Esophagus muscularis mucosa (tissue), 4 donors: ENCODE results near the gene CUL5. TPM values are rescaled to one million over a fixed set of nuclear protein-coding genes. Genes with fewer than 3 reads are reported as not detected.
"Not testable (repeated sequence)": the region's sequence is repeated elsewhere in the genome, so short reads cannot be mapped to it uniquely, and the experiment has no call there.

Experiments used
- DNase-seq: peaks from one replicate; pipeline ENCODE4 v3.0.0-alpha.2; 2017; ENCODE audit errors: extremely low spot score
- H3K27ac ChIP-seq, 4 donors: fragments of 200-600 bp; sonication (generic); replicated peaks in 1 of 4; 1 replicate in 3 of 4; 2 replicates in 1 of 4; pipeline ENCODE4 v1.5.1; 2016 to 2019; ENCODE audit warnings: mild to moderate bottlenecking in 1 of 4
- H3K27me3 ChIP-seq, 4 donors: fragments of 200-600 bp; sonication (generic); one replicate each; pipeline versions ENCODE4 v1.5.1 to v1.6.0; 2016 to 2019
- H3K36me3 ChIP-seq, 4 donors: fragments of 200-600 bp; sonication (generic); one replicate each; pipeline ENCODE4 v1.5.1; 2016 to 2019
- H3K4me1 ChIP-seq, 4 donors: fragments of 200-600 bp; sonication (generic); one replicate each; pipeline ENCODE4 v1.5.1; 2016 to 2019
- H3K4me3 ChIP-seq, 4 donors: fragments of 200-600 bp; sonication (generic); 1 replicate in 2 of 4; 2 replicates in 2 of 4; pipeline ENCODE4 v1.5.1; 2016 to 2019; ENCODE audit warnings: mild to moderate bottlenecking in 4 of 4, moderate library complexity in 1 of 4
- H3K9me3 ChIP-seq, 4 donors: fragments of 200-600 bp; sonication (generic); 1 replicate in 3 of 4; 2 replicates in 1 of 4; pipeline ENCODE4 v1.5.1; 2016 to 2019
- CTCF ChIP-seq, 3 experiments: fragments of 200-600 bp in 2 of 3; fragments of 450-650 bp in 1 of 3; sonication (generic) in 2 of 3; IDR thresholded peaks; one replicate each; pipeline ENCODE4 v1.5.1; 2017 to 2019; ENCODE audit warnings: antibody characterized with exemption in 3 of 3, mild to moderate bottlenecking in 2 of 3, moderate library complexity in 1 of 3
- EP300 ChIP-seq: sonication (generic); formaldehyde crosslinking; IDR thresholded peaks from one replicate; pipeline ENCODE4 v1.6.1; 2017; ENCODE audit warnings: antibody characterized with exemption
- POLR2A ChIP-seq: fragments of 450-650 bp; IDR thresholded peaks from one replicate; pipeline ENCODE4 v1.6.1; 2017; ENCODE audit warnings: antibody characterized with exemption, moderate library complexity, mild to moderate bottlenecking, low read depth
- POLR2AphosphoS5 ChIP-seq, 2 donors: sonication (generic); formaldehyde crosslinking; IDR thresholded peaks; one replicate each; pipeline ENCODE4 v1.6.1; 2017; ENCODE audit warnings: antibody characterized with exemption in 2 of 2
- WGBS: methylation state at CpG from one replicate; pipeline ENCODE4 v1.1.5; 2018; 5-methylcytosine and 5-hydroxymethylcytosine counted together
- intact Hi-C: fragments of 100-400 bp; cut with DNase I; formaldehyde crosslinking; loops from one replicate; pipeline ENCODE4 v1.15.1; 2023
- total RNA-seq, 4 donors: library from RNA; depleted of rRNA; stranded (reverse); fragments of >200 nt; gene quantifications; one replicate each; pipeline versions ENCODE4 v1.1.0 to v1.2.1, GENCODE V29; 2016

The CUL5 gene
- total RNA-seq, 4 donors from 2014 or later = 23.4 to 28.1 (median 26.3) TPM

GRCh38 chr11:108112057-108112456 lies 103.4 kb downstream of the CUL5 start:
- Histone ChIP-seq H3K9me3 (no peaks in the 10 kb centered on the region), H3K27me3 (no peaks in the 10 kb centered on the region), H3K27ac (no peak overlapping the region), H3K4me1 (peaks cover 15 to 20% (median 18%) of the 10 kb centered on the region in 4 donors), H3K4me3 (no peak overlapping the region), H3K36me3 (peaks cover 0 to 18% (median 1%) of the 10 kb centered on the region in 4 donors)
- TF ChIP-seq POLR2A (no peak), POLR2AphosphoS5 (IDR thresholded peaks at IDR 0.05) (no peak), EP300 (no peak), CTCF (IDR thresholded peaks at IDR 0.05) (no peak)
- intact Hi-C loops = loop anchor here (10.0 kb wide), 1 partner anchor 553 kb away; the partner anchor contains the start of gene DDX10
- 94% methylated on average over 2 of the region's 2 CpGs for WGBS
- DNase-seq = peak; percentile 39

GRCh38 chr11:108115500-108116140 lies 106.9 kb downstream of the CUL5 start:
- Histone ChIP-seq H3K27ac (peak overlapping the region; percentile 75 to 80 (median 78)), H3K4me1 (peaks cover 15 to 25% (median 20%) of the 10 kb centered on the region in 4 donors), H3K36me3 (peaks cover 0 to 3% (median under 1%) of the 10 kb centered on the region in 4 donors), H3K27me3 (no peaks in the 10 kb centered on the region), H3K9me3 (no peaks in the 10 kb centered on the region), H3K4me3 (no peak overlapping the region)
- intact Hi-C loops = loop anchor here (10.0 kb wide), 1 partner anchor 549 kb away; the partner anchor contains the start of gene DDX10
- DNase-seq = peak; percentile 97
- 20% methylated on average over 5 of the region's 5 CpGs for WGBS
- TF ChIP-seq POLR2AphosphoS5 (IDR thresholded peaks at IDR 0.05) = peak; percentile 64 to 84
- TF ChIP-seq EP300 = no peak

DNA sequence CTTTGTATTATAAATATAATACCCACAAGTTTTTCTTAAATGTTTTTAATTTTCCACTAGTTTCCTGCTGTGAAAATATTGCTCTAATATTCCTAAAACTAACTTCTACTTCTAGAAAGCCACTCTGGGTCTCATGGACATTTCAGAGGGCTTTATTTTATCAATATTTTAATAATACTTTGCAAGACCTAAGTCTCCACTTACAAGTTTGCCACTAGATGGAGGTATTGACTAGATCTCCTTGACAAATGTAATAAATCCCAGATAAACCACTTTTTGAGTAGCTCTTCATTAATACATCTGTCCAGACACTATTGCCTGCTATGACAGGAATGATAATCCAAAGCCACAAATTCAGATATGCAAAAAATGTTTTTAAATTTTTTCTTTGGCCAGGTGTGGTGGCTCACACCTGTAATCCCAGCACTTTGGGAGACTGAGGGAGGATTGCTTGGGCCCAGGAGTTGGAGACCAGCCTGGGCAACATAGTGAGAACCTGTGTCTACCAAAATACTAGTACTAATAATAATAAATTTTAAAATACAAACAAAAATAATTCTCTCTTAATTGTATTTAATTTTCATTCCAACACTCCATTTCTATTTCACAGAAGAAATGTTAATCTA lies 109.2 kb downstream of the CUL5 start:
- DNase-seq = no peak
- no peak overlapping the region for H3K4me3 ChIP-seq
- H3K4me1 ChIP-seq = peaks cover 26 to 39% (median 36%) of the 10 kb centered on the region in 4 donors
- no peaks in the 10 kb centered on the region for H3K9me3 ChIP-seq
- intact Hi-C loops = loop anchor here (10.0 kb wide), 1 partner anchor 547 kb away; the partner anchor contains the start of gene DDX10
- H3K27me3 ChIP-seq = no peaks in the 10 kb centered on the region
- H3K27ac ChIP-seq = no peak overlapping the region
- TF ChIP-seq CTCF (IDR thresholded peaks at IDR 0.05) = peak; percentile 44 to 65 (median 45)
- no peak for TF ChIP-seq POLR2AphosphoS5 (IDR thresholded peaks at IDR 0.05)
- no peak for TF ChIP-seq POLR2A
- TF ChIP-seq EP300 = no peak
- no peaks in the 10 kb centered on the region for H3K36me3 ChIP-seq

DNA sequence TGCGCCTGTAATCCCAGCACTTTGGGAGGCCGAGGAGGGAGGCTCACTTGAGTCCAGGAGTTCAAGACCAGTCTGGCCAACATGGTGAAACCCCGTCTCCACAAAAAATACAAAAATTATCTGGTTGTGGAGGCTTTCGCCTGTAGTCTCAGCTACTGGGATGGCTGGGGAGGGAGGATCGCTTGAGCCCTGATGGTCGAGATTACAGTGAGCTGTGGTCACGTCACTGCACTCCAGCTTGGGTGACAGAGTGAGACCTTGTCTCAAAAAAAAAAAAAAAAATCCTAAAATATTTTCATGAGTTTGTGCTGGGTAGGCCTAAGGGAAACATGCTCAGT lies 112.2 kb downstream of the CUL5 start:
- intact Hi-C loops = loop anchor here (2.0 kb wide), 1 partner anchor 102 kb away; the partner anchor contains the start of genes ATM and NPAT
- not testable (repeated sequence) for DNase-seq, H3K9me3 ChIP-seq, H3K36me3 ChIP-seq, H3K27me3 ChIP-seq
- WGBS = 63% methylated on average over 7 of the region's 7 CpGs
- Histone ChIP-seq H3K27ac (peak overlapping the region; percentile 90 to 98 (median 98)), H3K4me1 (peaks cover 35 to 49% (median 47%) of the 10 kb centered on the region in 4 donors), H3K4me3 (peak overlapping the region; percentile 68 to 90 (median 90))

GRCh38 chr11:108121274-108122155 lies 112.8 kb downstream of the CUL5 start, which contains the start of gene ACAT1:
Gene ACAT1 (plus strand): TSS chr11:108121567. CDS start chr11:108121607, 40 bp downstream.
- TF ChIP-seq POLR2A (peak; percentile 92), CTCF (IDR thresholded peaks at IDR 0.05) (peak; percentile 37 to 43 (median 41)), EP300 (no peak), POLR2AphosphoS5 (IDR thresholded peaks at IDR 0.05) (peak; percentile 92 to 97)
- H3K27me3 ChIP-seq = no peaks in the 10 kb centered on the region
- DNase-seq = peak; percentile 99
- peaks cover 30 to 48% (median 45%) of the 10 kb centered on the region in 4 donors for H3K4me1 ChIP-seq
- H3K36me3 ChIP-seq = no peaks in the 10 kb centered on the region
- H3K9me3 ChIP-seq = no peaks in the 10 kb centered on the region
- peak within 1 kb of the TSS; percentile 68 to 90 (median 90) for H3K4me3 ChIP-seq
- intact Hi-C loops = loop anchor here (2.0 kb wide), 1 partner anchor 101 kb away; the partner anchor contains the start of genes ATM and NPAT
- H3K27ac ChIP-seq = peak within 1 kb of the TSS; percentile 90 to 98 (median 98)
- 2% methylated on average over 22 of the region's 73 CpGs for WGBS
